ENCODE results near the gene TMEM168.
"Not testable (repeated sequence)": the region's sequence is repeated elsewhere in the genome, so short reads cannot be mapped to it uniquely, and the experiment has no call there.

The TMEM168 gene

GRCh38 chr7:112781110-112781509, 9.1 kb downstream of the TMEM168 start:
- DNase-seq, result no peak

GRCh38 chr7:112779667-112780066, 10.5 kb downstream of the TMEM168 start:
- DNase-seq, result no peak

GRCh38 chr7:112777406-112777805, 12.8 kb downstream of the TMEM168 start:
- DNase-seq, result no peak

GRCh38 chr7:112771166-112771565, 19.0 kb downstream of the TMEM168 start:
- DNase-seq, result no peak

DNA sequence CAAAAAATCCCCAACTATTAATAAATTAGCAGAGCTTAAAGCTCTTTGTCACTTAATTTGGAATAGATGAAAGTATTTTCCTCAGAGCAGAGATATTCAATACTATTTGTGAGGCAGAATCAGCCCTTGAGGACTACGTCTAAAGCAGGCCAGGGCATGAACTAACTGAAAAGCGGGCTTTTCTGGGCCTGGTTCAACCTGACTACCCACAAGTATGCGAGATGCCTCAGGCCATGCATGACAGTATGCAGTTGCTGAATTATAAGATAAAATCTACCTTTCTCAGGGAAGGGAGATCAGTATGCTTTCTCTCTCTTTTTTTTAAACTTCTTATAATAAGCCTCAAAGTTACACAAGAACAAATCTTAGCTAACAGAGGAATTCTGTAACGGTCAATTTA, 20.1 kb downstream of the TMEM168 start:
- no peak for DNase-seq

DNA sequence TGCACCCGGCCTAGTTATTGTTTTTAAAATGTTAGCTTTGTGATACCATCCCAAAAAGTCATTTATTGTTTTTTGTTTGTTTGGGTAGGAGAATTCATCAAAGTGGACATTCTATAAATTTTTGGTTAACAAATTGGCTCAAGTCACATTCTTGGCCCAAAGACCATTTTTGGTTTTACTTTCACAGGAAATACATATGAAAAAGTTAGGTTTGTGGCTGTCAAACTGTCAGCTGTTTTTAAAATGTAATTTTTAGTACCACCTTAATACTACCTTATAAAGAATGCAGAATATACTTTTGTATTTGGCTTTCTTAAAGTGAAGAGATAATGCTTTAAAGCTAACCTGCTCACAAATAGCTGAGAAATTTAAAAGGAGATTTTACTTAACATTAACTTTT, 25.1 kb downstream of the TMEM168 start:
- DNase-seq, result no peak

GRCh38 chr7:112763996-112764395, 26.2 kb downstream of the TMEM168 start:
- no peak for DNase-seq

DNA sequence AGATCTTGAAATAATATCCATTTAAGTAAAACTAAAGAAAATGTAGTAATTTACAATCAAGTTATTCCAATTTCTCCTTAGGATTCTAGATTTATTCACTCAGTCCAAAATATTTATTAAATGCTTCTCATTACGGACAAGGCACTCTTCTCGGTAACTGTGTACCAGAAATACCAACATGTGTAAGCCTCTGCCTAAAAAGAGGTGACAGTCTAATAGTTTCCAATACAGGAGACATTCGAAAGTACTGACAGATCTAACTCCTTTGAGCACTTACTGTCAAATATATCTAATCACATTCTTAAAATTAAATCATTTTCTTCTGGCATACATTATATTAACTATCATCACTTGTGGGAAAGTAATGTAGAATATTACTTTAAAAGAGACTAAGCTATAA, 26.9 kb downstream of the TMEM168 start:
- DNase-seq, result no peak

GRCh38 chr7:112759905-112760304, 30.3 kb downstream of the TMEM168 start:
- no peak for DNase-seq

- no peak for DNase-seq
Observed at GRCh38 chr7:112757337-112757736, 32.9 kb downstream of the TMEM168 start.

GRCh38 chr7:112753298-112753697, 36.9 kb downstream of the TMEM168 start:
- no peak for DNase-seq

DNA sequence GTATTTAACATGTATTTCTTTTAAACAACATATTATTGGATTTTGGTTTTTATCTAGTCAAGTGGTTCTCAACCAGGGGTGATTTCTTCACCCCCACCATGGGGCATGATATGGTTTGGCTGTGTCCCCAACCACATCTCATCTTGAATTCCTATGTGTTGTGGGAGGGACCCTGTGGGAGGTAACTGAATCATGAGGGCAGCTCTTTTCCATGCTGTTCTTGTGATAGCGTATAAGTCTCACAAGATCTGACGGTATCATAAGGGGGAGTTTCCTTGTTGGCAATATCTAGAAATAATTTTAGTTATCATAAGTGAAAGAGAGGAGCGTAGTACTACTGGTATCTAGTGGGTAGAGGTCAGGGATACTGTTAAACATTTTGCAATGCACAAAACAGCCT, 37.6 kb downstream of the TMEM168 start:
- no peak for DNase-seq

- no peak for DNase-seq
Observed at GRCh38 chr7:112749775-112750174, 40.4 kb downstream of the TMEM168 start.

DNA sequence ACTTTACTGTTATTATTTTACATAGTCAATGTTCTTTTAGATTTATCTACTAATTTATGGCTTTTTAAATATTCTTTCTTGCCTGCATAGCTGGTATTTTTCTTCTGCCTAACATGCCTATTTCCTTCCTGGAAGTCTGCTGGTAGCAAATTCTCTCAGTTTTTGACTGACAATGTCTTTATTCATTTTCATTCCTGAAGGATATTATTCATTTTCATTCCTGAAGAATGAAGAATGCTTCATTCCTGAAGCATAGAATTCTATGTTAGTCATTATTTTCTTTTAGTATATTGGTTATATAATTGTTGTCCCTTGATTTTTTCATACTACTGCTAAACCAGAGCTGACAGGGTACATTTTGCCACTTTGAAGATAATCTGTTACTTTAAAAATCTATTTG, 41.8 kb downstream of the TMEM168 start:
- no peak for DNase-seq

DNA sequence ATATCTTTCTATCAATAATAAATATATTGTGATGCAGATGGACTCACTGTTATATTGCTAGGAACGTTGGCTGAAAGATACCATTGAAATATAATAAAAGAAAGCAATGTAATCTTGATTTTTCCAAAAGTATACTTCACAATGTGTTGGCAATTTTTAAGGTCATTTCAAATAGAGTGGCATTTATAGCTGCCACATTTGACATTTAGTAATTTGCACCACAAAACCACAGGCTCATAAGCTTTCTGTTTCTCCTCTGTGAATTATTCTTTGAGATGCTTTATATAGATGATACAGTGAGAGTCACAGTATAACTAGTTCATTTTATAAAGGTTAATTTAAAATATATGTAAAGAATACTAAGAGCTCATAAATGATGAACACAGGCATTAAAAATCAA, 44.6 kb downstream of the TMEM168 start:
- no peak for DNase-seq

GRCh38 chr7:112744818-112745217, 45.4 kb downstream of the TMEM168 start:
- no peak for DNase-seq

GRCh38 chr7:112743811-112744210, 46.4 kb downstream of the TMEM168 start:
- DNase-seq, result no peak

DNA sequence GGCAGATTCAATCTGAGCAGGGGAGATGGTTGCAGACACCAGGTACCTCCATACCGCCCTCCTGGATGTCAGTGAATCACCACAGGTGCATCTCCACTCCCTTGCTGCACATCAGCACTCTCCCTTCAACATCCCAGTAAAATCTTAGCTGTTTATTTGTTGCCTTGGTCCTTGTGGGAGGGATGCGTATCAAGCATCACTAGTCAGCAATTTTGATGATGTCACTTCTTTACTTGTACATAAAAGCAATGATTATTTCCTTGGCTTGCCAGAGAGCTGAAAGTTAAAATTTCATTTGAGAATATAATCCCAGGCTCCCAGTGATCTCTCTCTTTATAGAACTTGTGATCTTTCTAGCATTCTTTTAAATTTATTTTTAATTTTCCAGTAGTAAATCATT, 49.5 kb downstream of the TMEM168 start:
- no peak for DNase-seq

DNA sequence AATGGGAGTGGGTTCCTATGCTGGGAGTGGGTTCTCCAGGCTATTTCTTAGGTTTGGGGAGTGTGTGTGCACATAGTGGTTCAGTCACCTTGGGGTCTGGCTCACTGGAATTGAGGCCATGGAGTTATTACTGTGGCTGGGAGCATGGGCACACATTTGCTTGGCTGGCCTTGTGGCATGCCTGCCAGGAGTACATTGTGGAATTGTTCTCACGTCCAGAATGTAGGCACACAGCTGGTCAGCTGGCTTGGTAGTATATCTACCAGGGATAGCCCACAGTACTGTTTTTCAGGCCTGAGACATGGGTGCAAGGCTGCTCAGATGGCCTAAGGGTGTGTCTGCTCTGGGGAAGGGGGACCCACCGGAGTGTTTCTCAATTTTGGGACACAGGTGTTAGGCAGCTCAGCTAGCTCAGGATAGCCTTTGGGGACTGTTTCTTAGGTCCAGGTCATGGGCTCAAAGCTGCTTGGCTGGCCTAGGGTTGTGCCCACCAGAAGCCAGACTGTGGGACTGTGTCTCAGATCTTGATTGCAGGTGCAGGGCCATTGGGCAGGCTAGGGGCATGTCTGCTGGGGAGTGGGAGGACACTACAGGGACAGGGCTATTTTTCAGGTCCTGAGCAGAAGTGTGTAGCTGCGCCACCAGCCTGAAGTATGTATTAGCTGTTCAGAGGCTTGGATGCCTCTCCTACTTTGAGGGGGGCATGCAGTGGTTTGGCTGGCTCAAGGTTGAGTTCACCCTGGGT, 50.6 kb downstream of the TMEM168 start:
- no peak for DNase-seq

DNA sequence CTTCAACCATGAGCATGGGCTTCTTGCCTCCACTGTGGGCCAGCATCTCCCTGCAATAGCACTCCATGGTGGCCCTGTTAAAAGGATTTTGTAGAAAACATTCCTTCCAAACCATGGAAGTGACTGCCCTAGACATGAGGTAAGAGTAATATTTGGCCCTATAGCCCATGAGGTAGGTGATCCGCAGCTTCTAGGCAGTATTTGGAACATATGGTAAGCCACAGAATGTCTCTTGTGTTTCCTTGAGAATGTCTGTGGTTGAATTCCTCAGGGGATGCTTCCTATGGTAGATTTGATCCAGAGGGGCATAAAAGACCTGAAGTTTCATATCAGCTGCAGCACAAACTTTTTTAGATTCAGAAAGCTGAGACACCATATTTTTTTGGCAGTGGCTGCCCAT, 54.9 kb downstream of the TMEM168 start:
- DNase-seq, result no peak

- DNase-seq, result not testable (repeated sequence)
Observed at GRCh38 chr7:112731324-112731723, 58.9 kb downstream of the TMEM168 start.

- DNase-seq, result no peak
Observed at GRCh38 chr7:112726076-112726475, 64.1 kb downstream of the TMEM168 start.

- no peak for DNase-seq
Observed at GRCh38 chr7:112723416-112723815, 66.8 kb downstream of the TMEM168 start.

DNA sequence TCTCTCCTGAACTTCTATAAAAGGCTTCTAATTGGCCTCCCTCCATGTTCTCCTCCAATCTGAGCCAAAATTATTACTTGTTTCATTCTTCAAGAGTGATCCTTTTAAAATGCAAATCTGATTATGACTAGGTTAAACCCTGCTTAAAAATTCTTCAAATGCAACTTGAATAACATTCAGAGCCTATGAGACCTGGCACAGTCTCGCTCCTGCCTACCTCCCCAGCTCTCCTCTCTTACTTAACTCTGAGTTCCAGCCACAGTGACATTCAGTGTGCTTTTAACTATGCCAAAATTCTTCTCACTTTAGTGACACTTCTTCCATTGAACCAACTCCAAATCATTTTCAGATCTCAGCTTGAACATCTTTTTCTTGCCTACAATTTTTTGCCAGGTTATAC, 68.8 kb downstream of the TMEM168 start:
- DNase-seq, result no peak

DNA sequence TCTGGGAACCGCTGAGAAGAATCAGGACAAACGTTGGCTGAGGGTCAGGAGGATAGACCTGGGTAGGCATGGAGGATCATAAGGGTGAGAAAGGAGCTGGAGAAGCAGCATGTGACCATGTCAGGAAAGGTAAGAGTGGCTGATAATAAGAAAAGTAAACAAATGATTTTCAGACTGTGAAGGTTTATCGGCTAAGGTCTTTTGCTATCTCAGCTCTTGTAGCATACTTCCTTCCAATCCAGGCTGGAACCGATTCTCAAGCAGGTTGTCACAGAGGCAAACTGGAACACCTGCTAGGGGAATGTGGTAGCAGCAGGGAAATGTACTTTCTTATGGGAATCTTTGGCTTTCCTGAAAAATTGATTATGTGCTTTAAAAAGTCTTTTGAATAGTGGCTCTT, 74.7 kb downstream of the TMEM168 start:
- no peak for DNase-seq

Measured in activated naive CD4-positive, alpha-beta T cell (primary cell).